KBM-7 (cell line): ENCODE measurements around the gene RECK.

Experiments used
- DNase-seq: peaks from one replicate; pipeline ENCODE4 v3.0.0-alpha.2; 2015
- in situ Hi-C: fragments of 300-500 bp; cut with MboI; formaldehyde crosslinking; loops from 2 replicates; pipeline ENCODE4 v1.14.3; 2020; ENCODE audit warnings: low sequenced_read_pairs, low pct_unique_long_range_greater_than_20kb, mixed read lengths

The RECK gene

DNA sequence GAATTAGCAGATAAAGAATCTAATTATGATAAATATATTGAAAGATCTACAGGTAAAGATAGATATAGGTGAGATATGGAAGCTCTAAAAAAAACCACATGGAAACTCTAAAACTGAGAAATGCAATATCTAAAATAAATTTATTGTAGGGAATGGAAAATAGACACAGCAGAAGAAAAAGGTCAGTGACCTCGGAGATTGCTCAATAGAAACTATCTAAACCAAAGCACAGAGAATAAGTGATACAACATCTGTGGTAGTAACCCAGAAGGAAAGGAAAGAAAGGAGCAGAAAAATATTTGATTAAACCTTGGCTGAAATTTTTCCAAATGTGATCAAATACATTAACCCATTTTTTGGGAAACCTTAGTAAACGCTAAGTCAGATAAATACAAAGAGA is 56.7 kb downstream of the RECK start:
- in situ Hi-C loops: no loop called here
- no peak for DNase-seq

- no peak for DNase-seq
- in situ Hi-C loops: no loop called here
Measured at GRCh38 chr9:36099718-36100117, 63.0 kb downstream of the RECK start.

DNA sequence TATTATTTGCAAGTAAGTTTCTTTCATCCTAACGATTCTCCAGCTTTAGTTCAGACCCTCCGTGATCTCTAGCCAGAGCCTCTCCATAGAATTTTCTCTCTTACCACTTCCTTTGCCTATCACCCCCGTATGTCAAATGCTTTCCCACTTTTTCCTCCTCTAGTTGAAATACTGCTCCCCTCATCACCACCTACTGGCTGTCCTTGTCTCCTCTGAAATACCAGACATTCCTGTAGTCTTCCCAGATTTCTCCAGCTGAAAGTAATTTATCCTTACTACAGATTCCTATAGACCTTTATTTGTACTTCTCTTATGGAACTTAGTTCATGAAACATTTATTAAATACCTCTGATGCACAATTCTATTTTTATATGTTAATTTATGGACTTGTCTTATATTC is 63.8 kb downstream of the RECK start:
- no peak for DNase-seq
- in situ Hi-C loops: no loop called here

DNA sequence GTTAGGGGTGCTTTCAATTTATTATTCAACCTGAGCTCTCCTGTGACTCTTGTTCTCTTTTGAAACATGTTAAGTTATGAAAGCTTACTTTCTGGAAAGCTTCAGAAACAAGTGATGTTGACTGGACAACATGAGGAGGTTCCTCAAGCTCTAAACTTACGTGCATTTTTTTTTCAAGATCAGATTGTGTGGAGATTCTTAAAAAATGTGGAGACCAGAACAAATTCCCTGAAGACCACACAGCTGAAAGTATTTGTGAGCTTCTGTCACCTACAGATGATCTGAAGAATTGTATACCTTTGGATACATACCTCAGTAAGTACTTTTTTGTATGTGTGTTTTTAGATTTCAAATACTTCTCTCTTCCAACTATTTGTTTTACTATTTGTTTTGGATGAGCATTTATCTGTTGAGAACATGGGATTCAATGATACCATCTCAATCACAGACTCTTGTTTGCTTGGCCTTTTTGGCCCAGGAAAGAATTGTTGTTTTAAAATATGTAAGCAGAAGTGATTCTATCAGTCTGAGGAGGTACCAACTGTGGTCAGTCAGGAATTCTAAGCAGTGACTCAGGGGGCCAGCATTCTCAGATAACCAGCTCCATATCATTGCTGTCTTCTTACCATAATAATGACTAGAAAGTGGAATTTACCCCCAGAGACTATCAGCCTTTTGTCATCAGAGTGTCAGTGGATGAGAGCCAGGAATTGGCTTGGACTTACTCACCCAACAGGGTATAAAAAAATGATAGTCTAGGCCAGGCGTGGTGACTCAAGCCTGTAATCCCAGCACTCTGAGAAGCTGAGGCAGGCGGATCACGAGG is 65.4 kb downstream of the RECK start:
- DNase-seq: no peak
- in situ Hi-C loops: no loop called here

GRCh38 chr9:36102742-36103495 is 66.2 kb downstream of the RECK start:
- in situ Hi-C loops: no loop called here

DNA sequence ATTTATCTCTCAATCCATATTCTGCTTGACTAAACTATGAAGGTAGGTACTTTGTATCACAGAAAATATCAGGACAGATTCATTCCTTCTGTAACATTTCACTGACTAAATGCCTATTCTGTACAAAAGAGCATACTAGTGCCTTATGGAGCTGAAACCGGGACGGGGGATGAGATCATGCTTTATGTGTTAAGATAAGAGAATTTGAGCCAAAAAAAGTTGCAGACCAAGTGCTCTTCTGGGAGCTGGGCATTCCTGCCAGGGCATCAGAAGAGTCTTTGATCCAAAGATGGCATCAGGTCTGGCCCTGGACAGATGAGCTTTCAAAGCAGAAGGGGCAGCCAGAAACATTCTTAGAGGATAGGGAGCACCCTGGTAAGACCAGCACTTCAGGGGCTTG is 72.4 kb downstream of the RECK start:
- no peak for DNase-seq
- in situ Hi-C loops: no loop called here

More at GRCh38 chr9:36102742-36103495, 66.2 kb downstream of the RECK start:
- DNase-seq: peak; percentile 75

DNA sequence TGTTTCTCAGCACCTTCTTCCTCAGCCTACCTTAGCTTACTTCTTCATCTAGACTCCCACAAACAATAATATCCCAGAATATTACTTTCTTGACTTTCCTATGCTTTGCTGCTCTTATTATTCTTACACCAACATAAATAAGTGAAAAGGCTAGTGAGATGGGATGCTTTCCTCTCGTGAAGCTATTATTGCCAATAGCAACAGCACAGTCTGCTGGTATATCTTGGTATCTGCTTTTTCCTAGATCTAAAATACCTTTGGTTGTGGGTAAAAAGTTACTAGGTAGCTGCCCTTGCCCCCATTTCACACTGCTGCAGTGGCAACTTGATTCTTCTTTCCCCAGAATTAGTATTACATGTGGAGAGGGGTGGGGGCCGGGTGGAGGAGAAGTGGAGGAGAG is 73.7 kb downstream of the RECK start:
- in situ Hi-C loops: loop anchor here (10.0 kb wide), 1 partner anchor 54 kb away; the partner anchor contains the start of gene CCIN
- DNase-seq: no peak

GRCh38 chr9:36112516-36112915 is 75.8 kb downstream of the RECK start:
- DNase-seq: no peak
- in situ Hi-C loops: loop anchor here (10.0 kb wide), 1 partner anchor 52 kb away; the partner anchor contains the start of gene CCIN

DNA sequence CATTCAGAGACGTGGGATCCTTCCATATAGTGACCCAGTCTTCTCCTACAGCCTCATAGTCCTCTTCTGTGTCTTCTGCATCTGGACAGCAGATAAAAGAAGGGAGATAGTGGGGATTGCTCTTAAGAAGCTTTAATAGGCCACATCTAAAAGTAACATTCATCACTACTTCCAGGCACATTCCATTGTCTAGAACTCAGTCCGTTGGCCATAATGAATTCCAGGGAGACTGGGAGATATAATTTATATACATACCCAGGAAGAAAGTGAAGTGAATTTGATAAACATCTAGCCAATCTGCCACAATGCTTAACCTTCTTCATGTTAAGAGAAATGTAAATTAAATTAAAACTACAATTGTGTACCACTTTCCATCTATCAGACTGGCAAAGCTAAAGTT is 77.3 kb downstream of the RECK start:
- no peak for DNase-seq
- in situ Hi-C loops: loop anchor here (10.0 kb wide), 1 partner anchor 51 kb away; the partner anchor contains the start of gene CCIN

DNA sequence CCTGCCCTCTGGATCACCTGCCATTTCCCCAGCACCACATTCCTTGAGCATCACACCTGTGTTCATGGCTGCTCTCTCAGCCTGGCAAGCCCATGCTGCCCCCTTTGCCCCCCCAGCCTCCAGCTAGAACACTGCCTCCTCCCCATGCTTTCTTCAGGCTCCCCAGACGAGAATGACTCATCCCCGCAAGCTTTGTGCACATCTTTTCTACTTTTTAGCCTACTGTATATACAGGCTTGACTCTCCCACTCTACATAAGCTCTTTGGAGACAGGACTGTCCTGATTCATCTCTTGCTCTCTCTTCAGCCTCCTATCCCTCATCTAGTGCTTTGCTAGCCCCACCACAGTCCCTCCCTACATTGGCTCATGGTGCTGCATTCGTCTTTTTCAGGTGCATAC is 79.9 kb downstream of the RECK start:
- in situ Hi-C loops: loop anchor here (10.0 kb wide), 1 partner anchor 48 kb away; the partner anchor contains the start of gene CCIN
- DNase-seq: no peak

DNA sequence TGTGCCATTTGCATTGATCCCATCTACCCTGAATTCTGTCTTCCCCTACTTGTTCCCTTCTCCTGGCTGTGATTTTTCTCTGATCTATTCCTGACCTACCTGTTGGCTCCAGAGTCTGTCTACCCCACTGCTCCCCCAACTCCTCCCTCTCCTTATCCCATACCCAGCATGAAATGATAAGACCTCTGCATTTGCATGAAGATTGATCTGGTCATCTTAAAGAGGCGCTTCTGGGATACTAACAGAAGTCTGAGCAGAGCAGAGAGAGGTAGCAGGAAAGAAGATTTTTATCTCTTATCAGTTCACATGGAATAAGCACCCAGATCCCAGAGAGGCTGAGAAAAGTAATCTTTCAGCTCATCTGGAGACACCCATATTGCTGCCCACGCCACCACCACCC is 81.5 kb downstream of the RECK start:
- DNase-seq: no peak
- in situ Hi-C loops: loop anchor here (10.0 kb wide), 1 partner anchor 47 kb away; the partner anchor contains the start of gene CCIN

DNA sequence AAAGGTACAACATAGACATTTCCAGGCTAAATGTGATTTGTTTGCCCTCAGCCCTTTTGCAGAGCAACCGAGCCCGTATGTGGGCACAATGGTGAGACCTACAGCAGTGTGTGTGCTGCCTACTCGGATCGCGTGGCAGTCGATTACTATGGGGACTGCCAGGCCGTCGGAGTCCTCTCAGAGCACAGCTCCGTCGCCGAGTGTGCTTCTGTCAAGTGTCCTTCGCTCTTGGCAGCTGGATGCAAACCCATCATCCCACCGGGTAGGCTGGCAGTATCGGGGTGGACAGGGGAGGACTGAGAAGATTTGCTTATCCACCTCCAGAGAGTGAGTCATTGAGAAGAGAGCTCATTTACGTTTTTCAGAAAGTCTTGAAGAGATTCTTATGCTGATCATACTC is 82.0 kb downstream of the RECK start:
- DNase-seq: no peak
- in situ Hi-C loops: loop anchor here (10.0 kb wide), 1 partner anchor 46 kb away; the partner anchor contains the start of gene CCIN

- DNase-seq: no peak
- in situ Hi-C loops: loop anchor here (10.0 kb wide), 1 partner anchor 45 kb away; the partner anchor contains the start of gene CCIN
Measured at GRCh38 chr9:36119476-36119875, 82.8 kb downstream of the RECK start.

DNA sequence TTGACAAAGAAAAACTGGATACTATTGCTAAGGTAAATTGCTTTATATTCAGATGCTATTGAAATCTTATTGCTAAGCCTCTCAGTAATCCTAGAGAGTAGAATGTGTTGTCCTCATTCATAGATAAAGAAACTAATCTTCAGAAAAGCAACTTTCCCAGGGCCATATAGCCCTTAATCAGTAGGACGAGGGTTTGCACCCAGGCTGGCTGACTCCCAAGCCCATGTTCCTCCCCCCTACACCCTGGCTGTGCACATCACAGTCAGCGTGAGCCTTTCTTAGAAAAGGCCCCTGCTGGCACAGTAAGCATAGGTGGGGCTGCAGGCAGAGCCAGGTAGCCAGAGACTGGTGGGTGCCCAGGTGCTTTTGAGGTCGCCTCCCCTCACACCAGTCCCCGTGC is 84.0 kb downstream of the RECK start:
- in situ Hi-C loops: no loop called here
- DNase-seq: no peak

DNA sequence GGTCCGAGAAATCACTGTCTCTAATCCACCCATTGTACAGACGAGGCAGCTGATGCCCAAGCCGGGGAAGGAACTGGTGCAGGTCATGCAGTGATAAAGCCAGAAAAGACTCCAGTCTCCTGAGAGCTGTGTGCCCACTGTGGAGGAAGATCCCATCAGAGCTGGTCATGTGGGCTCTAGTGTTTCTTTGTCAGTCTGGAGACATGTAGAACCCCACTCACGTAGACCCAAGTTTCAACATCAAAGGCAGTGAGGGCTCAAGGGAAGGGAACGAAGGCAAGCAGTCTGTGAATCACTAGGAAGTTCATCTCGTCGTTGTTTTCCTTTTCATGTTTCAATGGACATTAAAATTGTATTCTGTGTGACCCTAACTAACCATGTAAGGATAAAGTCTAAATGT is 85.3 kb downstream of the RECK start:
- in situ Hi-C loops: no loop called here
- DNase-seq: no peak

DNA sequence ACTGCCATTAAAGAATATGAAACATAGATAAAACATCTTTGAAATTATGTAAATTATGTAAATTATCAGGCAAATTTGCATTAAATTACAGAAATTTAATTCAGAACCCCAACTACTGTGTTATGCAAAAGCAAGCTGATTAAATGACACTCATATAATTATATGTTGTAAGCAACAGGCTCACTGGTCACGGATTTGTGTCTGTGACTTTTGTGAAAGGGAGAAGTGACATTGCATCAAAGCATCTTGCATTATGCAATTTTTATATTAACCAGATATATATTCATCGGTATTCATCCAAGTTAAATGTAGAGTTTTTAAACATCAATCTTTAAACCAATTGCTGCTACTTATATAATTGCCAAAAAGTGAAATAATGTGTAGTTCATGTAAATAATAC is 86.8 kb downstream of the RECK start:
- DNase-seq: no peak
- in situ Hi-C loops: no loop called here

DNA sequence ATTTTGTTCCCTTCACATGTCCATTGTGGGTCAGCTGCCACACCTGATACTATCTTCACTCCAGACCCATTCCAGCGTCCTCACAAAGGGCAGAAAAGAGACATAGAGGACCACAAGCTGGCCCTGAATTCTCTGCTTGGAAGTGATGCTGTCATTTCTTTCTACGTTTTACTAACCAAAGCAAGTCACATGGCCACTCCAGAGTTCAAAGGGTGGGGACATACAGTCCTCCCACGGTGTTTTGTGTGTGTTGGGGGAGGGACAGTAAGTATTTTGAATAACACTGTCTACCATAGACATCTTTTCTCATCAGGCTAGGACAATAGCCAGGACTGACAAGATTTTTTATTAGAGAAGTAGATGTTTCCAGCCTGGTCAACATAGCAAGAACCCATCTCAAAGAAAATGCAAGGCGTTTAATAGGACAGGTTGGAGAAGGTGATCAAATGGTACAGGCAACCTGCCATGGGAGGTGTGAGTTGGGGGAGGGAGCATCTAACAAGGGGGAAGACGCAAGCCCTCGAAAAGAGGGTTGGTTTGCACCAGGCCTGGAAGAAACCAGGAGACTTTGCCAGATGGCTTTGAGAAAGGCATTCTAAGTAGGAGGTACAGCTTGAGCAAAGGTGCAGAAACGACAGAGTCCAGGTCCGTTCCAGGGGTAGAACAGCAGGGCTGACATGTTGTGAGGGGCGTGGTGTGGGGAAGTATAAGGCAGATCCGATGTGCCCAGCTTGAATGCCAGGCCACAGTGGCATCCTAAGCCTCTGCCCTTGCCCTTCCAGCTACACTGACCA is 88.5 kb downstream of the RECK start:
- in situ Hi-C loops: no loop called here
- no peak for DNase-seq

GRCh38 chr9:36126016-36126730 is 89.5 kb downstream of the RECK start:
- DNase-seq: no peak
- in situ Hi-C loops: no loop called here
